Mesendoderm (in vitro differentiated cells): ENCODE results near the gene BSN.

ENCODE experiments used
- DNase-seq: peaks from one replicate; pipeline ENCODE4 v3.0.0; 2013
- H2AK5ac ChIP-seq: 2 replicates; pipeline ENCODE4 v1.6.1; 2013; ENCODE audit warnings: low read length, inconsistent platforms
- H2BK120ac ChIP-seq: 2 replicates; pipeline ENCODE4 v1.6.1; 2013; ENCODE audit warnings: low read depth, mild to moderate bottlenecking, low read length, moderate library complexity, mixed read lengths
- H2BK15ac ChIP-seq: replicated peaks from 2 replicates; pipeline ENCODE4 v1.6.1; 2013; ENCODE audit warnings: low read depth, mild to moderate bottlenecking, moderate library complexity
- H2BK5ac ChIP-seq: 2 replicates; pipeline ENCODE4 v1.6.1; 2013; ENCODE audit warnings: low read length, inconsistent platforms
- H3K18ac ChIP-seq: 2 replicates; pipeline ENCODE4 v1.6.1; 2013; ENCODE audit warnings: mild to moderate bottlenecking, low read length, mixed read lengths
- H3K23ac ChIP-seq: one replicate; pipeline ENCODE4 v1.6.1; 2013; ENCODE audit warnings: low read length
- H3K27ac ChIP-seq: 2 replicates; pipeline ENCODE4 v1.5.1; 2013; ENCODE audit warnings: low read depth, mild to moderate bottlenecking, inconsistent platforms, low read length, moderate library complexity
- H3K27me3 ChIP-seq: 2 replicates; pipeline ENCODE4 v1.6.1; 2013; ENCODE audit warnings: low read length, control low read depth, mild to moderate bottlenecking, inconsistent platforms; ENCODE audit not compliant: insufficient read depth, poor library complexity
- H3K36me3 ChIP-seq: 2 replicates; pipeline ENCODE4 v1.6.1; 2013; ENCODE audit warnings: low read length, inconsistent platforms; ENCODE audit not compliant: control insufficient read depth, insufficient read depth
- H3K4ac ChIP-seq: one replicate; pipeline ENCODE4 v1.6.1; 2013; ENCODE audit warnings: low read depth, mild to moderate bottlenecking, low read length, moderate library complexity
- H3K4me1 ChIP-seq: 2 replicates; pipeline ENCODE4 v1.6.1; 2013; ENCODE audit warnings: low read depth, low read length, inconsistent platforms; ENCODE audit not compliant: control insufficient read depth
- H3K4me2 ChIP-seq: 2 replicates; pipeline ENCODE4 v1.6.1; 2013; ENCODE audit warnings: low read length
- H3K4me3 ChIP-seq: 2 replicates; pipeline ENCODE4 v1.5.1; 2013; ENCODE audit warnings: mild to moderate bottlenecking, low read length
- H3K56ac ChIP-seq: one replicate; pipeline ENCODE4 v1.6.1; 2013; ENCODE audit warnings: low read length
- H3K79me1 ChIP-seq: 2 replicates; pipeline ENCODE4 v1.6.1; 2013; ENCODE audit warnings: low read length, inconsistent platforms
- H3K79me2 ChIP-seq: 2 replicates; pipeline ENCODE4 v1.6.1; 2013; ENCODE audit warnings: mild to moderate bottlenecking, low read length; ENCODE audit not compliant: control insufficient read depth, insufficient read depth
- H3K9ac ChIP-seq: 2 replicates; pipeline ENCODE4 v1.6.1; 2013; ENCODE audit warnings: low read length, inconsistent platforms
- H4K5ac ChIP-seq: one replicate; pipeline ENCODE4 v1.6.1; 2013; ENCODE audit warnings: low read length
- H4K8ac ChIP-seq: one replicate; pipeline ENCODE4 v1.6.1; 2013; ENCODE audit warnings: low read depth, mild to moderate bottlenecking, control low read depth, low read length, moderate library complexity
- WGBS: extraction: QIAGEN DNeasy Blood & Tissue Kit; methylation state at CpG from one replicate; pipeline ENCODE4 v1.1.7; 2013; ENCODE audit warnings: low lambda C conversion rate, missing lambda C conversion rate; ENCODE audit not compliant: insufficient coverage; ENCODE audit errors: extremely low coverage; 5-methylcytosine and 5-hydroxymethylcytosine counted together

Gene BSN

DNA sequence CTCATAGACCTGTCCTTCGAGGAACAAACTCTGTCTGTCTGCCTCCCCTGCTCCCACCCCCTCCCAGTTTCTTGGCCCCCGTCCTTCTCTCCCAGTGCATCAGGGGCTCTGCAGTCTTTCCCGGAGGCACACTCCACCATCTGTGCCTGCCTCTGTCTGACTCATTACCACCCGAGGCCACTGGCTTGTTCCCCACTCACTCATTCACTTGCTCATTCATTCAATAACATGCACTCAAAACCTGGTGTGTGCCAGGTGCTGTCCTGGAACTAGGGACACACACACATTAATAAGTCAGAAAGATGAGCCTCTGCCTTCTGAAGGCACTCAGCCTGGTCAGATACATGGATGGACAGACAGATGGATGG is 152.8 kb downstream of the BSN start:
- Histone ChIP-seq H3K4me1 (no peaks in the 10 kb centered on the region), H3K9ac (no peak overlapping the region), H4K5ac (no peak overlapping the region), H2BK15ac (no peak overlapping the region), H3K79me1 (no peaks in the 10 kb centered on the region), H3K36me3 (peaks cover 3% of the 10 kb centered on the region), H3K27ac (no peak overlapping the region), H2BK5ac (no peak overlapping the region), H3K27me3 (no peaks in the 10 kb centered on the region), H3K4me3 (no peak overlapping the region), H3K23ac (no peak overlapping the region), H2AK5ac (no peak overlapping the region), H3K4me2 (no peak overlapping the region), H3K79me2 (no peaks in the 10 kb centered on the region), H3K4ac (no peak overlapping the region), H4K8ac (no peak overlapping the region), H3K18ac (no peak overlapping the region), H3K56ac (no peak overlapping the region), H2BK120ac (no peak overlapping the region)
- no CpG with 5 or more reads among the region's 4 CpGs for WGBS
- DNase-seq, result no peak

DNA sequence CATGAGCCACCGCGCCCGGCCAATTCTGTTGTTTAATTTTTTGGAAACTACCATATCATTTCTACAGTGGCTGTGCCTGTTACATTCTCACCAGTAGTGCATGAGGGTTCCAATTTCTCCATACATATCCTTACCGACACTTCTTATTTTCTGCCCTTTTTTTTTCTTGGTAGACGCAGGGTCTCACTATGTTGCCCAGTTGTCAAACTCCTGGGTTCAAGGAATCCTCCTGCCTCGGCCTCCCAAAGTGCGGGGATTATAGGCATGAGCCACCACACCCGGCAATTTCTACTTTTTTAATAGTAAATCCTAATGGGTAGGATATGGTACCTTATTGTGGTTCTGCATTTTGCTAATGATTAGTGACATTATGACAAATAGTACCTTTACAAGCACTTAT is 155.6 kb downstream of the BSN start:
- H3K9ac ChIP-seq, result no peak overlapping the region
- H3K4me2 ChIP-seq, result no peak overlapping the region
- no peaks in the 10 kb centered on the region for H3K27me3 ChIP-seq
- H2AK5ac ChIP-seq, result no peak overlapping the region
- no peak overlapping the region for H3K18ac ChIP-seq
- no peaks in the 10 kb centered on the region for H3K79me2 ChIP-seq
- H3K79me1 ChIP-seq, result no peaks in the 10 kb centered on the region
- H3K27ac ChIP-seq, result no peak overlapping the region
- H3K4me1 ChIP-seq, result no peaks in the 10 kb centered on the region
- no peak overlapping the region for H3K4me3 ChIP-seq
- no peaks in the 10 kb centered on the region for H3K36me3 ChIP-seq
- H2BK120ac ChIP-seq, result no peak overlapping the region
- H2BK5ac ChIP-seq, result no peak overlapping the region
- no peak overlapping the region for H3K23ac ChIP-seq
- DNase-seq, result no peak
- no CpG with 5 or more reads among the region's 8 CpGs for WGBS
- H4K8ac ChIP-seq, result no peak overlapping the region
- no peak overlapping the region for H2BK15ac ChIP-seq
- no peak overlapping the region for H3K4ac ChIP-seq
- no peak overlapping the region for H4K5ac ChIP-seq
- H3K56ac ChIP-seq, result no peak overlapping the region

DNA sequence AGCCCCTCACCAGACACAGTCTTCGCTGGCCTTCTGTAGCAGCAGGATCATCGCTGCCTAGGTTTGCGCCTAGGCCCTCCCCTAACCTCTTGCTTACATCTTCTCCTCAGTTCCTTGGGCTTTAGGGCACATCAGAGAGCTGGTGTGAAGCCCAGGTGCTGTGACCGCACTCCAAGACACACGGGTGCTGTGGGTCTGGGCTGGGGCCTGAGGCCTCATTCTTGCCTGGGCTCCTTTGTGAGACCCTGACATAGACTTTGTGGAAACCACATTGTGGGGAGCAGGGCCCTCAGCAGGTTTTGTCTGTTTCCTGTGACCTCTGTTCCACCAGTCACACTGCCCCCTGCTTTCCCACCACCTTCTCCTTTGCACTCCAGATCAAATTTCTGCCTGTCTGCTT is 157.2 kb downstream of the BSN start:
- Histone ChIP-seq H2BK120ac (no peak overlapping the region), H3K4me3 (no peak overlapping the region), H4K8ac (no peak overlapping the region), H3K56ac (no peak overlapping the region), H2BK5ac (no peak overlapping the region), H3K9ac (no peak overlapping the region), H3K18ac (no peak overlapping the region), H3K4me2 (no peak overlapping the region), H3K4me1 (no peaks in the 10 kb centered on the region), H3K4ac (no peak overlapping the region), H3K23ac (no peak overlapping the region), H3K36me3 (peaks cover 1% of the 10 kb centered on the region), H3K27me3 (no peaks in the 10 kb centered on the region), H3K79me1 (no peaks in the 10 kb centered on the region), H2BK15ac (no peak overlapping the region), H2AK5ac (no peak overlapping the region), H4K5ac (no peak overlapping the region), H3K27ac (no peak overlapping the region), H3K79me2 (no peaks in the 10 kb centered on the region)
- no CpG with 5 or more reads among the region's 5 CpGs for WGBS
- no peak for DNase-seq

DNA sequence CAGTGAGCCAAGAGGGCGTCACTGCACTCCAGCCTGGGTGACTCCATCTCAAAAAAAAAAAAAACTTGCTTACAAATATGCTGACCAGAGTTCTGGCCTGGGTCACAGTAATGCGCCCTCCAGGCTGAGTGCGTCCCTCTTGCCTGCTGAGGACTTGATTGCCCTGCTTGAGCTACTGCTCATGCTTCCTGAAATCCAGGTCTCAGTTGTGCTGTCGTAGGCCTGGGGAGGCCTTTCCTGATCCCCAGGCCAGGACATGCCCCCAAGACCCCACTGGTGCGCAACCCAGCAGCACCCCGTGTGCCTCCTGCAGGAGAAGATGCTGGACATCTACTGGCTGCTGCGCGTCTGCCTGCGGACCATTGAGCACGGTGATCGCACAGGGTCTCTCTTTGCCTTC is 157.9 kb downstream of the BSN start:
- Histone ChIP-seq H3K23ac (no peak overlapping the region), H3K79me2 (no peaks in the 10 kb centered on the region), H2BK15ac (no peak overlapping the region), H3K27ac (no peak overlapping the region), H3K56ac (no peak overlapping the region), H4K8ac (no peak overlapping the region), H3K4me3 (no peak overlapping the region), H3K9ac (no peak overlapping the region), H3K36me3 (peaks cover 1% of the 10 kb centered on the region), H3K79me1 (no peaks in the 10 kb centered on the region), H3K18ac (no peak overlapping the region), H3K27me3 (no peaks in the 10 kb centered on the region), H3K4me1 (no peaks in the 10 kb centered on the region), H4K5ac (no peak overlapping the region), H2BK120ac (no peak overlapping the region), H3K4me2 (no peak overlapping the region), H2BK5ac (no peak overlapping the region), H3K4ac (no peak overlapping the region), H2AK5ac (no peak overlapping the region)
- WGBS, result no CpG with 5 or more reads among the region's 11 CpGs
- no peak for DNase-seq

DNA sequence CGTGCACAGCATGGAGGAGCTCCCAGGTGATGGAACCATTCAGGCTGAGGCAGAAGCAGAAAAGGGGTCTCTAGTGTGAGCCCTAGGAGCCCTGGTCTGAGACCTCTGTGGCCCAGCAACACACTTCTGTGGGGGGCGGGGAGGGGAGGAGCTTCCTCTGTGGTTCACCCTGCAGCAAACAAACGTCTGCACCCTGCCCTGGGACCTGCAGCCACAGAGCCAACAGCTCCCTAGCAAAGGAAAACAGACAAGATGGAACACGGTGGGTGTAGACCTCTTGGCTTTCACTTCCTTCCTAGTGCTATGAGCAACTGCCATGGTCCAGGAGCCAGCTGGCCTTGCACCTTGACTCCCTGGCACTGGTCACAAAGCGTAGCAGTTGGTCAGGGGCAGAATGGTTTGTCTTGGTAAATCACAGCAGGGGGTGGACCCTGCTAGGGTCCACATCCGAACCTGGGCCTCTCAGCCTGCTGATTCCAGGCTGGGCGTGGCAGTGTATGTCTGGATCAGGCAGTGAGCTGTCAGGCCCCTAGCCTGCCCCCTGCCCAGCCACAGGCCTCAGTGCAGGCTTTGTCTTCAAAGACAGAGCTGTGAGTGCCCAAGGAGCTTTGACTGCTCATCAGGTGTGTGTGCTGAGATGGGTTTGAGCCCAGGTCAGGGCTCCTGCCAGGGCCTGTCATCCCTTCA is 158.5 kb downstream of the BSN start:
- Histone ChIP-seq H3K4ac (no peak overlapping the region), H3K79me2 (no peaks in the 10 kb centered on the region), H3K23ac (no peak overlapping the region), H3K79me1 (no peaks in the 10 kb centered on the region), H3K18ac (no peak overlapping the region), H2BK120ac (no peak overlapping the region), H3K9ac (no peak overlapping the region), H2BK5ac (no peak overlapping the region), H3K36me3 (peaks cover 1% of the 10 kb centered on the region), H4K8ac (no peak overlapping the region), H2BK15ac (no peak overlapping the region), H3K56ac (no peak overlapping the region), H2AK5ac (no peak overlapping the region), H3K27me3 (no peaks in the 10 kb centered on the region), H3K4me2 (no peak overlapping the region), H3K27ac (no peak overlapping the region), H4K5ac (no peak overlapping the region), H3K4me1 (no peaks in the 10 kb centered on the region), H3K4me3 (no peak overlapping the region)
- WGBS, result no CpG with 5 or more reads among the region's 7 CpGs
- no peak for DNase-seq
